ENCODE results near the gene SPEF2. TPM values are rescaled to one million over a fixed set of nuclear protein-coding genes. Genes with fewer than 3 reads are reported as not detected.

The SPEF2 gene
- polyA plus RNA-seq, 1 experiment = 4.0 TPM

- ChIA-PET CTCF (no interaction called here), POLR2A (no interaction called here)
- H3K36me3 ChIP-seq (ENCODE audit: control insufficient read depth, insufficient read depth, low read length) = no peaks in the 10 kb centered on the region
- H3K4me3 ChIP-seq (ENCODE audit: low read depth, low read length) = no peak overlapping the region
- no peak for TF ChIP-seq CTCF (IDR thresholded peaks at IDR 0.05; ENCODE audit: insufficient read depth, low read depth, low read length)
- no peak for DNase-seq (ENCODE audit: low read depth)
- H3K27me3 ChIP-seq (ENCODE audit: control insufficient read depth, insufficient read depth, low read length) = no peaks in the 10 kb centered on the region
Observed at GRCh38 chr5:35600591-35600990, 17.1 kb upstream of the SPEF2 start.

- ChIA-PET POLR2A (no interaction called here), CTCF (interaction anchor here (1.4 to 3.8 kb wide), 4 partner anchors 11 to 317 kb away, joined by 3 to 12 read pairs (median 5); no protein-coding TSS in a partner anchor)
Observed at GRCh38 chr5:35608881-35609779, 8.5 kb upstream of the SPEF2 start.

GRCh38 chr5:35617060-35617434 lies 616 bp upstream of the SPEF2 start:
- peak overlapping the region; percentile 87 for H3K4me3 ChIP-seq (ENCODE audit: low read depth, low read length)
- ChIA-PET CTCF (interaction anchor here (0.6 to 3.8 kb wide), 11 partner anchors 9 to 314 kb away, joined by 3 to 31 read pairs (median 3); no protein-coding TSS in a partner anchor), POLR2A (no interaction called here)
- no peaks in the 10 kb centered on the region for H3K36me3 ChIP-seq (ENCODE audit: control insufficient read depth, insufficient read depth, low read length)
- DNase-seq (ENCODE audit: low read depth) = no peak
- H3K27me3 ChIP-seq (ENCODE audit: control insufficient read depth, insufficient read depth, low read length) = no peaks in the 10 kb centered on the region
- no peak for TF ChIP-seq CTCF (IDR thresholded peaks at IDR 0.05; ENCODE audit: insufficient read depth, low read depth, low read length)

More at GRCh38 chr5:35608881-35609779, 8.5 kb upstream of the SPEF2 start:
- Histone ChIP-seq H3K36me3 (ENCODE audit: control insufficient read depth, insufficient read depth, low read length) (no peaks in the 10 kb centered on the region), H3K4me3 (ENCODE audit: low read depth, low read length) (no peak overlapping the region), H3K27me3 (ENCODE audit: control insufficient read depth, insufficient read depth, low read length) (no peaks in the 10 kb centered on the region)
- DNase-seq (ENCODE audit: low read depth) = peak; percentile 26
- no peak for TF ChIP-seq CTCF (IDR thresholded peaks at IDR 0.05; ENCODE audit: insufficient read depth, low read depth, low read length)

GRCh38 chr5:35618304-35618636 lies 607 bp downstream of the SPEF2 start:
- ChIA-PET CTCF (interaction anchor here (0.6 to 3.8 kb wide), 6 partner anchors 9 to 316 kb away, joined by 3 to 31 read pairs (median 3); no protein-coding TSS in a partner anchor), POLR2A (interaction anchor here (0.6 to 0.7 kb wide), 2 partner anchors 23 to 66 kb away, joined by 3 read pairs; no protein-coding TSS in a partner anchor)
- no peak for DNase-seq (ENCODE audit: low read depth)
- Histone ChIP-seq H3K4me3 (ENCODE audit: low read depth, low read length) (peak overlapping the region; percentile 87), H3K36me3 (ENCODE audit: control insufficient read depth, insufficient read depth, low read length) (no peaks in the 10 kb centered on the region), H3K27me3 (ENCODE audit: control insufficient read depth, insufficient read depth, low read length) (no peaks in the 10 kb centered on the region)
- no peak for TF ChIP-seq CTCF (IDR thresholded peaks at IDR 0.05; ENCODE audit: insufficient read depth, low read depth, low read length)

GRCh38 chr5:35618781-35619180 lies 1.1 kb downstream of the SPEF2 start:
- no peak for DNase-seq (ENCODE audit: low read depth)
- H3K27me3 ChIP-seq (ENCODE audit: control insufficient read depth, insufficient read depth, low read length) = no peaks in the 10 kb centered on the region
- ChIA-PET CTCF (interaction anchor here (0.7 to 3.8 kb wide), 4 partner anchors 8 to 308 kb away, joined by 3 to 31 read pairs (median 3); no protein-coding TSS in a partner anchor), POLR2A (interaction anchor here (0.6 kb wide), 1 partner anchor 23 kb away, joined by 3 read pairs; no protein-coding TSS in a partner anchor)
- TF ChIP-seq CTCF (IDR thresholded peaks at IDR 0.05; ENCODE audit: insufficient read depth, low read depth, low read length) = no peak
- no peaks in the 10 kb centered on the region for H3K36me3 ChIP-seq (ENCODE audit: control insufficient read depth, insufficient read depth, low read length)
- no peak overlapping the region; the same call in 1 of the 2 replicates for H3K4me3 ChIP-seq (ENCODE audit: low read depth, low read length)

Data from BJ (cell line).